ENCODE data around the gene INTS2.
"Not testable (repeated sequence)": the region's sequence is repeated elsewhere in the genome, so short reads cannot be mapped to it uniquely, and the experiment has no call there.

INTS2 gene, protein sequence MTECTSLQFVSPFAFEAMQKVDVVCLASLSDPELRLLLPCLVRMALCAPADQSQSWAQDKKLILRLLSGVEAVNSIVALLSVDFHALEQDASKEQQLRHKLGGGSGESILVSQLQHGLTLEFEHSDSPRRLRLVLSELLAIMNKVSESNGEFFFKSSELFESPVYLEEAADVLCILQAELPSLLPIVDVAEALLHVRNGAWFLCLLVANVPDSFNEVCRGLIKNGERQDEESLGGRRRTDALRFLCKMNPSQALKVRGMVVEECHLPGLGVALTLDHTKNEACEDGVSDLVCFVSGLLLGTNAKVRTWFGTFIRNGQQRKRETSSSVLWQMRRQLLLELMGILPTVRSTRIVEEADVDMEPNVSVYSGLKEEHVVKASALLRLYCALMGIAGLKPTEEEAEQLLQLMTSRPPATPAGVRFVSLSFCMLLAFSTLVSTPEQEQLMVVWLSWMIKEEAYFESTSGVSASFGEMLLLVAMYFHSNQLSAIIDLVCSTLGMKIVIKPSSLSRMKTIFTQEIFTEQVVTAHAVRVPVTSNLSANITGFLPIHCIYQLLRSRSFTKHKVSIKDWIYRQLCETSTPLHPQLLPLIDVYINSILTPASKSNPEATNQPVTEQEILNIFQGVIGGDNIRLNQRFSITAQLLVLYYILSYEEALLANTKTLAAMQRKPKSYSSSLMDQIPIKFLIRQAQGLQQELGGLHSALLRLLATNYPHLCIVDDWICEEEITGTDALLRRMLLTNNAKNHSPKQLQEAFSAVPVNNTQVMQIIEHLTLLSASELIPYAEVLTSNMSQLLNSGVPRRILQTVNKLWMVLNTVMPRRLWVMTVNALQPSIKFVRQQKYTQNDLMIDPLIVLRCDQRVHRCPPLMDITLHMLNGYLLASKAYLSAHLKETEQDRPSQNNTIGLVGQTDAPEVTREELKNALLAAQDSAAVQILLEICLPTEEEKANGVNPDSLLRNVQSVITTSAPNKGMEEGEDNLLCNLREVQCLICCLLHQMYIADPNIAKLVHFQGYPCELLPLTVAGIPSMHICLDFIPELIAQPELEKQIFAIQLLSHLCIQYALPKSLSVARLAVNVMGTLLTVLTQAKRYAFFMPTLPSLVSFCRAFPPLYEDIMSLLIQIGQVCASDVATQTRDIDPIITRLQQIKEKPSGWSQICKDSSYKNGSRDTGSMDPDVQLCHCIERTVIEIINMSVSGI

DNA sequence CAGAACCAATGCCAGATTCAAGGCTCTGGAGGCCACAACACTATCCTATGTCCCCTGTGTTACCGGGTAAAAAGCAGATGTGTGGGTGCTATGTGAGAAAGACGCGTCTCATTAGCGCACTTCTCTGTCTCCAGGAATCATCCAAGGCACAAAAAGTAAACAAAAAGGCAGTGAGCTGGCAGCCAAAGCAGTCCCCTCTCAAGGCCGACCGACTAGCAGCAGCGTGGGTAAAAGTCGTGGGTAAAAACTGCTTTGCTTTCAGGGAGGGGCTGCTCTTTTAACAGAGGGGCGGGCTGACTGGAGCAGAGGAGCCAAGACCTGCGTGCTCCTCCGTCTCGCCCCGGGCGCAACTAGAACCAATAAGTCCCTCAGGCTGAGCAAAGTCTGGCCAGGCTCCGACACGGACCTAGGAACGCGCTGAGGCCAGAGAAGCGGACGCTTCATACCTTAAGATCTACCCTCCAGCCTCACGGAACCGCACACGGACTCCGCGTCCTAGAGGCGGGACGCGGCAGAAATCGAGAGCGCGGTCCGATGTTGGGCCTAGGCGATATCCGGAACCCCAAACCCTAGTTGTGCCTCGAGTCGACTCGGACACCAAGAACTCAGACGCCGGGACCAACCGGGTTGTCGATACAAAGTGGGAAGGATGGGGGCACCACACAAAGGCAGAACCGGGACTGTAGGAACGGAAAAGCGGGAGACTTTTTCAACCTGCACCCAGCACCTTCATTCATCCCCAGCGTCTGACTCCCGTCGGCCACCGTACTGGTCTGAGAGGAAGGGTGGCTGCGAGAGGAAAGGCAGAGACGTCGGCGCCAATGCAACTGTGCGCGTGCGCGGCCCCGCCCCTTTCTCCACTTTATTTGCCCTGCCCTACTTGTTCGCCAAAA, at the start of gene INTS2:
TSS of gene INTS2 (minus strand) at position 775 of the 893 bp plus-strand sequence. CDS start 1,338 bp downstream, outside the sequence.
- peak; percentile 92 to 93 for DNase-seq (ENCODE audit: low read depth in 2 of 2)

DNA sequence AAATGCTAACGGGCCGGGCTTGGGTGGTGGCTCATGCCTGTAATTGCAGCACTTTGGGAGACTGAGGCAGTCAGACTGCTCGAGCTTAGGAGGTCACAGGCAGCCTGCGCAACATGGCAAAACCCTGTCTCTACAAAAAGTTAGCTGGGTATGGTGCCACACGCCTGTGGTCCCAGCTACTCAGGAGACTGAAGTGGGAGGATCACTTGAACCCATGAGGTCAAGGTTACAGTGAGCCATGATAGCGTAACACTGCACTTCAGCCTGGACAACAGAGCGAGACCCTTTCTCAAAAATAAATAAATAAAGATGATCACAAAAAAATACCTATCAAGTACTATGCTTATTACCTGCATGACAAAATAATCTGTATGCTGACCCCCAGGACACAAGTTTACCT, 46.3 kb upstream of the INTS2 start:
- DNase-seq (ENCODE audit: low read depth in 2 of 2): no peak

- DNase-seq (ENCODE audit: low read depth in 2 of 2): no peak
These were observed 44.5 kb upstream of the INTS2 start for GRCh38 chr17:61972311-61972710.

GRCh38 chr17:61970030-61970429, 42.2 kb upstream of the INTS2 start:
- DNase-seq (ENCODE audit: low read depth in 2 of 2): no peak

DNA sequence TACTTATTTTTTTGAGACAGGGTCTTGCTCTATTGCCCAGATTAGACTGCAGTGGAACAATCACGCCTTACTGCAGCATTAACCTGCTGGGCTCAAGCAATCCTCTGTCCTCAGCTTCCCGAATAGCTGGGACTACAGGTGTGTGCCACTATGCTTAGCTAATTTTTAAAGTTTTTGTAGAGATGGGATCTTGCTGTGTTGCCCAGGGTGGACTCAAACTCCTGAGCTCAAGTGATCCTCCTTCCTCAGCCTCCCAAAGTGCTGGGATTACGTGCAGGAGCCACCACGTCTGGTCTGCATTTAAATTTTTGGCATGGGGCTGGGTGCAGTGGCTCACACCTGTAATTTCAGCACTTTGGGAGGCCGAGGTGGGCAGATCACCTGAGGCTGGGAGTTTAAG, 41.0 kb upstream of the INTS2 start:
- no peak for DNase-seq (ENCODE audit: low read depth in 2 of 2)

GRCh38 chr17:61967729-61968128, 39.9 kb upstream of the INTS2 start:
- no peak for DNase-seq (ENCODE audit: low read depth in 2 of 2)

DNA sequence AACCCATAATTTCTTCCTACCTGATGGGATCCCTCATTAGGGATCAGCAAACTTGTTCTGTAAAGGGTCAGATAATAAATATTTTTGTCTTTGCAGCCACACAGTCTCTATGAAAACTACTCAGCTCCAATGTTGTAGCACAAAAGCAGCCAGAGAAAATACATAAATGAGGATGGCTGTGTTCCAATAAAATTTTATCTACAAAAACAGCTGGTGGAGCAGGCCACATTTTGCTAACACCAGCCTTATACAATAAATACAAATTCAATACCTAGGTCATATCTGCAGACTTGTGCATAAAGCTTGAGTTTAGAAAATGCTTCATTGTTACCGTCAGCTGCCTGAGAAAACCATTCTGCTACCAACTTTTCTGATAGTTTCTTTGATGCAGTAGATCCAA, 38.4 kb upstream of the INTS2 start:
- DNase-seq (ENCODE audit: low read depth in 2 of 2): no peak

DNA sequence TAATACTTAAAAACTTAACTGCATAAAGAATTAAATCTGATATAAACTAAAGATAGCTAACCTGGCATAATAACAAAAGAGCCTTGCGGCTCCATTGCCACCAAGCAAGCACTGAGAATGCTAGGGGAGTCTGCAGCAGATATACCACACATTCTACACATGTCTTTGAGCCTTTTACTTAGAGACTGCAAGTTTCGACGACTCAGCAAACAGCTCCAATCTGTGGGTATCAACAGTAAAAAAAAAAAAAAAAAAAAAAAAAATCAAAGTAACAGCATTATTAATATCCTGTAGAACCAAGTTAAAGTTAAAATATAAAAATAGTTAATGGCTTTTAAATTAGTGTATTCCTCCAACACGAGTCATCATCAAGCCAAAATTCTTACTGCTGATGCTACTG, 27.8 kb upstream of the INTS2 start:
- DNase-seq (ENCODE audit: low read depth in 2 of 2): no peak

GRCh38 chr17:61947367-61948078, 19.7 kb upstream of the INTS2 start:
- no peak for DNase-seq (ENCODE audit: low read depth in 2 of 2)

- DNase-seq (ENCODE audit: low read depth in 2 of 2): no peak
These were observed 18.6 kb upstream of the INTS2 start for GRCh38 chr17:61946359-61946758.

DNA sequence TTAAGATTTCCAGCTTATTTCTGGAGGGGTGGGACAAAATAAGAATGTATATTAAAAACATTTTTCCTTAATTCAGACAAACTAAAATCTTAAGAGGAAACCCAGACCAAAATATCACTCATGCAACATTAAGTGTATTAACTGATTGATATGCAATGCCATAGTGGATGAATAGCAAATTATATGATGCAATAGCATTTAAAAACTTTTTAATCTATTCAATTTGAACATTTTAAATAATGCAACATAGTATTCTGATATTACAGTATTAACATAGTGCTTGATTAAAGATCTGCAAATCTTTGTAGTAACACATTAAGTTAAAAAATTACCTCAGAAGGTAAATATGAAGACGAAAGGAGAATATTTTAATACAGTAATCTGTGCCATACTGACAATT, 15.3 kb upstream of the INTS2 start:
- no peak for DNase-seq (ENCODE audit: low read depth in 2 of 2)

- no peak for DNase-seq (ENCODE audit: low read depth in 2 of 2)
These were observed 14.3 kb upstream of the INTS2 start for GRCh38 chr17:61942085-61942484.

DNA sequence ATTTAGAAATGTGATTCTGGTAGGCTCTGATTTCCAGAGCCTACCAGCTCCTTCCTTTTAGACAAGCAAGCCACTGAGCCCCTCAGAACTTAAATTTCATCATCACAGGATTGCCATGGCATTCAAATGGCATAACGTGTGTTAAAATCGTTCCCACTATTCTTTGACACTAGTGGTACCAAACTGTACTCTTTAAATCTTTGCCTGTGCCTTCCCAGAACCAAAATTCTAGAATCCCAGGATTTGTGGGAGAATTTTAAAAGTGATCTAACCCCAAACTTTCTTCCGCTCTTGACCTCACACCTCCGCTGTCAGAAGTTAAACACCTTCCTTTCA, 287 bp upstream of the INTS2 start:
- DNase-seq (ENCODE audit: low read depth in 2 of 2): no peak

DNA sequence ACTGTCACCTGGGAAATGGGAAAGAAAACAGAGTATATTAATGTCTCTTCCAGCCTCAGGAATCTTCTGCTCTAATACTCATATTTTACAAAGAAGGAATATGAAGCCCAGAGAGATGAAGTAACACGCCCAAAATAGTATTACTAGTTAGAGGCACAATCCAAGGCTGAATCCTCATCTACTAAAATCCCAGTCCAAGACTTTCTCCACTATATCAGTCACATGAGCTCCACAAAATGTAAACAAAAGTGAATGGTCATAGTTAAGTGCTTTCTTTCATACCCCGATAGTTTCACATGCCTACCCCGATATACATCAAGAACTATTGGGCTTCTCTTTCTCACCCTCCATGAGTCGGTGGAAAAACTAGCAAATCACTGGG, 965 bp downstream of the INTS2 start:
- no peak for DNase-seq (ENCODE audit: low read depth in 2 of 2)

DNA sequence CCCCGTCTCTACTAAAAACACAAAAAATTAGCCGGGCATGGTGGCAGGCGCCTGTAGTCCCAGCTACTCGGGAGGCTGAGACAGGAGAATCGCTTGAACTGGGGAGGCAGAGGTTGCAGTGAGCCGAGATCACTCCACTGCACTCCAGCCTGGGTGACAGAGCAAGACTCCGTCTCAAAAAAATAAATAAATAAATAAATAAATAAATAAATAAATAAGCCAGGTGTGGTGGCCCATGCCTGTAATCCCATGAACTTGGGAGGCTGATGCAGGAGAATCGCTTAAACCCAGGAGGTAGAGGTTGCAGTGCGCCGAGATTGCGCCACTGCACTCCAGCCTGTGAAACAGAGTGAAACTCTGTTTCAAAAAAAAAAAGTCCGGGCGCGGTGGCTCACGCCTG, 12.6 kb downstream of the INTS2 start:
- not testable (repeated sequence) for DNase-seq (ENCODE audit: low read depth in 2 of 2)

DNA sequence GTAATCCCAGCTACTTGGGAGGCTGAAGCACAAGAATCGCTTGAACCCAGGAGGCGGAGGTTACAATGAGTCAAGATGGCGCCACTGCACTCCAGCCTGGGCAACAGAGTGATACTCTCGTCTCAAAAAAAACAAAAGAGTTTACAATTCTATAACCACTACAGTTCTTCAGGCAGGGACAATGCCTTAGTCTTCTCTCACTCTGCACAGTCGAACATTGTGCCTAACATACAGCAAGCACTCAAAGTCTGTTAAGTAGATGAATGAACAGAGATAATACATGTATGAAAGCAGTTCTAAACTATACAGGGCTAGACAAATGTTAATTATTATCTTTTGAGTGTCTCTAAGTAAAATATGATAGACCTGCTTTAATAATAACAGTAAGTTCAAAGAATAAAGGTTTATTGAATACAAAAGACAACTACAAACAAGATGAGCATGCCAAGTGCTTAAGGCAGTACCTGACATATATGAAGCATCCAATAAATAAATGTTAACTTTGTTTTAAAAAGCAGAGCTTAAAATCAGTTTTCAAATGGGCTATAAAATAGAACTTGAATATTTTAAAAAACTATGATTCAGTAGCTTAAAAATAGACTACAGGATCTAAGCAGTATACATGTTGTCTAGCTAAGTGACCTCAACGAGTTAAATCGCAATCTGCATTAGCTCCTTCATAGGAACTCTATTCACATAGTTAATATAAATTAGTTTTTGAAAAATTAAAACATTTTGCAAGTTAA, 19.3 kb downstream of the INTS2 start:
- no peak for DNase-seq (ENCODE audit: low read depth in 2 of 2)

- DNase-seq (ENCODE audit: low read depth in 2 of 2): no peak
These were observed 20.4 kb downstream of the INTS2 start for GRCh38 chr17:61907361-61907760.

GRCh38 chr17:61904094-61904710, 23.6 kb downstream of the INTS2 start:
- peak in 1 of 2 donors; percentile 4 for DNase-seq (ENCODE audit: low read depth in 2 of 2)

DNA sequence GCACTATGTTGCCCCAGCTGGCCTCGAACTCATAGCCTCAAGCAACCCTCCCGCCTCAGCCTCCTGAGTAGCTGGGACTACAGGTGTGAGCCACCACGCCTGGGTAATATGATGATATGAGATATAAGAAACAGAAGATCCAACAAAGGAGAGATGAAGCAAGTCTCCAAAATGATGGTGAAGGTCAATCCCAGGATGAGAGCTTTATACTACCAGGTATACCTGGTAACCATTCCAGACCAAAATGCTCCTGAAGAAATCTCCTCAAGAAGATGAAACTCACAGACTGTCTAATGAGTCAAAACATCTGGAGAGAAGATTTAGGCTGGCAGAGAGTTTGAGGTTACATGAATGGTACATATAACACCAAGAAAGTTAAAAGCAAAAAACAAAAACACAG, 24.5 kb downstream of the INTS2 start:
- DNase-seq (ENCODE audit: low read depth in 2 of 2): no peak
